Astrocyte (in vitro differentiated cells and primary cell): ENCODE data around the gene AMOTL2. TPM values are rescaled to one million over a fixed set of nuclear protein-coding genes. Genes with fewer than 3 reads are reported as not detected.

Source experiments
- DNase-seq: peaks from one replicate; pipeline ENCODE4 v3.0.0-alpha.2; 2010; ENCODE audit warnings: low read depth
- FAIRE-seq: peaks from 2 replicates; lab custom pipeline; 2011; peaks lifted over from hg19 to GRCh38; lab: Jason Lieb, UNC
- H2AFZ ChIP-seq: 2 replicates; pipeline ENCODE4 v1.6.0; 2012; ENCODE audit warnings: low read depth, low read length, inconsistent platforms
- H3K27ac ChIP-seq: 2 replicates; pipeline ENCODE4 v1.5.1; 2011; ENCODE audit warnings: low read depth, low read length, inconsistent platforms
- H3K27me3 ChIP-seq: 2 replicates; pipeline ENCODE4 v1.6.0; 2011; ENCODE audit warnings: low read length, inconsistent platforms; ENCODE audit not compliant: insufficient read depth
- H3K36me3 ChIP-seq: 2 replicates; pipeline ENCODE4 v1.5.1; 2011; ENCODE audit warnings: low read length, inconsistent platforms; ENCODE audit not compliant: insufficient read depth
- H3K4me1 ChIP-seq: 2 replicates; pipeline ENCODE4 v1.5.1; 2011; ENCODE audit warnings: low read length, inconsistent platforms; ENCODE audit not compliant: insufficient read depth
- H3K4me2 ChIP-seq: 2 replicates; pipeline ENCODE4 v1.6.0; 2012; ENCODE audit warnings: low read length, inconsistent platforms
- H3K4me3 ChIP-seq: 2 replicates; pipeline ENCODE4 v1.5.1; 2011; ENCODE audit warnings: low read depth, mild to moderate bottlenecking, low read length, inconsistent platforms; ENCODE audit not compliant: insufficient read depth
- H3K79me2 ChIP-seq: 2 replicates; pipeline ENCODE4 v1.6.0; 2012; ENCODE audit warnings: mild to moderate bottlenecking, low read length, inconsistent platforms; ENCODE audit not compliant: insufficient read depth
- H3K9ac ChIP-seq: 2 replicates; pipeline ENCODE4 v1.6.0; 2012; ENCODE audit warnings: mild to moderate bottlenecking, low read length, inconsistent platforms
- H3K9me3 ChIP-seq: 2 replicates; pipeline ENCODE4 v1.5.1; 2012; ENCODE audit warnings: low read depth, mild to moderate bottlenecking, low read length, inconsistent platforms; ENCODE audit not compliant: insufficient read depth
- H4K20me1 ChIP-seq: 2 replicates; pipeline ENCODE4 v1.6.0; 2012; ENCODE audit warnings: low read length, inconsistent platforms; ENCODE audit not compliant: insufficient read depth
- H3K27ac Mint-ChIP-seq: one replicate; pipeline ENCODE4 v1.8.0; 2021; ENCODE audit warnings: mild to moderate bottlenecking, mixed read lengths; ENCODE audit not compliant: unreplicated experiment
- H3K27me3 Mint-ChIP-seq: one replicate; pipeline ENCODE4 v1.8.0; 2021; ENCODE audit warnings: low read depth, mixed read lengths; ENCODE audit not compliant: unreplicated experiment
- H3K36me3 Mint-ChIP-seq: one replicate; pipeline ENCODE4 v1.8.0; 2021; ENCODE audit warnings: low read depth, mixed read lengths; ENCODE audit not compliant: unreplicated experiment
- H3K4me1 Mint-ChIP-seq: one replicate; pipeline ENCODE4 v1.8.0; 2021; ENCODE audit warnings: low read depth, mixed read lengths; ENCODE audit not compliant: unreplicated experiment
- H3K4me3 Mint-ChIP-seq: one replicate; pipeline ENCODE4 v1.8.0; 2021; ENCODE audit warnings: mild to moderate bottlenecking, moderate library complexity, mixed read lengths; ENCODE audit not compliant: unreplicated experiment
- H3K9me3 Mint-ChIP-seq: one replicate; pipeline ENCODE4 v1.8.0; 2021; ENCODE audit warnings: mild to moderate bottlenecking, mixed read lengths; ENCODE audit not compliant: unreplicated experiment
- CTCF ChIP-seq: IDR thresholded peaks from 2 replicates; pipeline ENCODE4 v1.5.1; 2011; ENCODE audit warnings: low read depth, mild to moderate bottlenecking, inconsistent platforms, low read length, moderate library complexity; ENCODE audit not compliant: insufficient read depth
- EZH2 ChIP-seq: IDR thresholded peaks from 2 replicates; pipeline ENCODE4 v1.6.1; 2012; ENCODE audit warnings: mild to moderate bottlenecking, low read length, inconsistent platforms; ENCODE audit not compliant: insufficient read depth
- total RNA-seq: library from RNA; stranded (reverse); gene quantifications from 2 replicates; pipeline ENCODE4 v1.2.1, GENCODE V29; 2021

Gene AMOTL2
- total RNA-seq, 1 donor from 2014 or later: 197 TPM

- no peak overlapping the region for H3K27ac ChIP-seq
- H3K27me3 ChIP-seq: peaks cover 2% of the 10 kb centered on the region
- H3K4me1 Mint-ChIP-seq: no peaks in the 10 kb centered on the region
- H3K9me3 Mint-ChIP-seq: peaks cover 12% of the 10 kb centered on the region
- H3K4me3 ChIP-seq: no peak overlapping the region
- FAIRE-seq: no peak
- H3K36me3 Mint-ChIP-seq: peaks cover 3% of the 10 kb centered on the region
- H3K4me3 Mint-ChIP-seq: no peak overlapping the region
- H3K27ac Mint-ChIP-seq: no peak overlapping the region
- no peak overlapping the region for H3K9ac ChIP-seq
- no peaks in the 10 kb centered on the region for H4K20me1 ChIP-seq
- no peak overlapping the region for H3K4me2 ChIP-seq
- H3K9me3 ChIP-seq: peaks cover 3% of the 10 kb centered on the region
- H2AFZ ChIP-seq: no peak overlapping the region
- DNase-seq: no peak
- no peak for TF ChIP-seq EZH2
- no peak for TF ChIP-seq CTCF
- H3K27me3 Mint-ChIP-seq: peaks cover 29% of the 10 kb centered on the region
- no peaks in the 10 kb centered on the region for H3K79me2 ChIP-seq
- H3K36me3 ChIP-seq: no peaks in the 10 kb centered on the region
- H3K4me1 ChIP-seq: no peaks in the 10 kb centered on the region
These were observed 14.0 kb upstream of the AMOTL2 start for GRCh38 chr3:134388292-134388691.

- H3K4me1 Mint-ChIP-seq: no peaks in the 10 kb centered on the region
- Histone ChIP-seq H3K36me3 (no peaks in the 10 kb centered on the region), H4K20me1 (no peaks in the 10 kb centered on the region), H3K27ac (no peak overlapping the region), H3K4me2 (no peak overlapping the region), H3K9me3 (peaks cover 3% of the 10 kb centered on the region), H2AFZ (no peak overlapping the region), H3K79me2 (no peaks in the 10 kb centered on the region), H3K4me3 (no peak overlapping the region), H3K27me3 (peaks cover 2% of the 10 kb centered on the region), H3K9ac (no peak overlapping the region), H3K4me1 (no peaks in the 10 kb centered on the region)
- no peak overlapping the region for H3K27ac Mint-ChIP-seq
- H3K4me3 Mint-ChIP-seq: no peak overlapping the region
- DNase-seq: no peak
- H3K9me3 Mint-ChIP-seq: peaks cover 14% of the 10 kb centered on the region
- peaks cover 3% of the 10 kb centered on the region for H3K36me3 Mint-ChIP-seq
- TF ChIP-seq EZH2 (no peak), CTCF (no peak)
- peaks cover 28% of the 10 kb centered on the region for H3K27me3 Mint-ChIP-seq
- no peak for FAIRE-seq
These were observed 13.0 kb upstream of the AMOTL2 start for GRCh38 chr3:134387293-134387692.

- Histone ChIP-seq H2AFZ (no peak overlapping the region), H3K27me3 (peaks cover 2% of the 10 kb centered on the region), H3K4me3 (no peak overlapping the region), H3K27ac (no peak overlapping the region), H3K36me3 (no peaks in the 10 kb centered on the region), H3K9me3 (peaks cover 2% of the 10 kb centered on the region), H3K79me2 (no peaks in the 10 kb centered on the region), H3K9ac (no peak overlapping the region), H4K20me1 (no peaks in the 10 kb centered on the region), H3K4me1 (no peaks in the 10 kb centered on the region), H3K4me2 (no peak overlapping the region)
- Mint-ChIP-seq H3K9me3 (peaks cover 12% of the 10 kb centered on the region), H3K27ac (no peak overlapping the region), H3K36me3 (peaks cover under 1% of the 10 kb centered on the region), H3K4me1 (no peaks in the 10 kb centered on the region), H3K27me3 (peaks cover 21% of the 10 kb centered on the region), H3K4me3 (no peak overlapping the region)
- TF ChIP-seq CTCF: no peak
- TF ChIP-seq EZH2: no peak
- FAIRE-seq (no peak), DNase-seq (no peak)
These were observed 10.7 kb upstream of the AMOTL2 start for GRCh38 chr3:134384963-134385362.
